ENCODE measurements around the gene INSYN2B.

INSYN2B gene

DNA sequence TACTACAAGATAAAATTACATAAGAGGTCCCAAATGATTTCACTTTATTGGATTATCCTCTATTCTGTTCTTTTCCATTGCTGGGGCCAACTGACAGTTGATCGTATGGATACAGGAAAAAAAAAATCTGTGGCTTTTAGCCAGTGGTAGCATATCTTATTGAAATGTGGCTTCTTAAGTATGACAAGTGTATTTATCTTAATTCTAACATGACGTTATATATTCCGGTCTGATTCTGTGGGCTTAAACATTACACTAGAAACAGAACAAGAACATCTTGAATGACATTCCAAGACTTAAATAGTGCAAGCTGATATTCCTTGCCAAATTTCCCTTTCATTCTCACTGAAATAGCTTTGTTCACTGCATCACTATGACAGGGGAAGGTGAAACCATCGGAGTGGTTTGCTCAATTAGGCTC is 117.9 kb downstream of the INSYN2B start:
- H3K4me2 ChIP-seq (ENCODE audit: low read length) = no peak overlapping the region
- no peaks in the 10 kb centered on the region; the same call in 1 of the 2 replicates for H3K36me3 ChIP-seq (ENCODE audit: insufficient read depth, low read length)
- H4K20me1 ChIP-seq (ENCODE audit: insufficient read depth, low read length) = no peaks in the 10 kb centered on the region
- TF ChIP-seq, protein P1, sequence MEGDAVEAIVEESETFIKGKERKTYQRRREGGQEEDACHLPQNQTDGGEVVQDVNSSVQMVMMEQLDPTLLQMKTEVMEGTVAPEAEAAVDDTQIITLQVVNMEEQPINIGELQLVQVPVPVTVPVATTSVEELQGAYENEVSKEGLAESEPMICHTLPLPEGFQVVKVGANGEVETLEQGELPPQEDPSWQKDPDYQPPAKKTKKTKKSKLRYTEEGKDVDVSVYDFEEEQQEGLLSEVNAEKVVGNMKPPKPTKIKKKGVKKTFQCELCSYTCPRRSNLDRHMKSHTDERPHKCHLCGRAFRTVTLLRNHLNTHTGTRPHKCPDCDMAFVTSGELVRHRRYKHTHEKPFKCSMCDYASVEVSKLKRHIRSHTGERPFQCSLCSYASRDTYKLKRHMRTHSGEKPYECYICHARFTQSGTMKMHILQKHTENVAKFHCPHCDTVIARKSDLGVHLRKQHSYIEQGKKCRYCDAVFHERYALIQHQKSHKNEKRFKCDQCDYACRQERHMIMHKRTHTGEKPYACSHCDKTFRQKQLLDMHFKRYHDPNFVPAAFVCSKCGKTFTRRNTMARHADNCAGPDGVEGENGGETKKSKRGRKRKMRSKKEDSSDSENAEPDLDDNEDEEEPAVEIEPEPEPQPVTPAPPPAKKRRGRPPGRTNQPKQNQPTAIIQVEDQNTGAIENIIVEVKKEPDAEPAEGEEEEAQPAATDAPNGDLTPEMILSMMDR (IDR thresholded peaks at IDR 0.05; ENCODE audit: low read length) = no peak
- TF ChIP-seq EZH2 (IDR thresholded peaks at IDR 0.05; ENCODE audit: borderline replicate concordance, low read length) = no peak
- H3K79me2 ChIP-seq (ENCODE audit: insufficient read depth, low read length) = no peaks in the 10 kb centered on the region
- H3K4me1 ChIP-seq (ENCODE audit: insufficient read depth, low read length, severe bottlenecking) = no peaks in the 10 kb centered on the region
- H3K4me3 ChIP-seq (ENCODE audit: low read depth, low read length, poor library complexity, severe bottlenecking) = no peak overlapping the region
- no peaks in the 10 kb centered on the region for H3F3A ChIP-seq (ENCODE audit: insufficient read depth, low read length)
- H3K9ac ChIP-seq (ENCODE audit: low read length) = no peak overlapping the region
- H3K9me2 ChIP-seq (ENCODE audit: low read depth, low read length) = no peaks in the 10 kb centered on the region
- no peak overlapping the region for H2AFZ ChIP-seq (ENCODE audit: low read length)
- no peak overlapping the region for H3K27ac ChIP-seq (ENCODE audit: low read depth, low read length, poor library complexity, severe bottlenecking)
- no peaks in the 10 kb centered on the region for H3K27me3 ChIP-seq (ENCODE audit: insufficient read depth, low read length)
- H3K9me3 ChIP-seq (ENCODE audit: low read length) = no peaks in the 10 kb centered on the region

DNA sequence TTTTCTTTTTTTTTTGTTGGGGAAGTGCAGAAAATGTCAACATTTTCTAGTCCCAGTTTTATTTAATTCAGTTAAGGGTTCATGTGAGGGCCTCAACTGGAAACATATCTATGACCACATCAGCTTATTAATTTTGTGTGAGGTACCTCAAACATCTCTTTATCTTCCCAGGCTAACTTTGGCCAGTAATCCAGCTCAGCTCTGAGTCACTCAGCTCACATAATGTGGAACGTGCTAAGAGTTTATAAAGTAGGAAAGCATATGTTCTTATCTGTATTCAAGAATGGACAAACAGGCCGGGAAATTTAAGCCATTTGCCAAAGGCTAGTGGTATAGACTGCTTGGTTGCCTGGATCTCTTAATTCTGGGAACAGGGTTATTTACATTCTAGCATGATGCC is 118.4 kb downstream of the INSYN2B start:
- no peaks in the 10 kb centered on the region for H3K9me3 ChIP-seq (ENCODE audit: low read length)
- TF ChIP-seq, protein P1 (IDR thresholded peaks at IDR 0.05; ENCODE audit: low read length) = no peak
- no peak for TF ChIP-seq EZH2 (IDR thresholded peaks at IDR 0.05; ENCODE audit: borderline replicate concordance, low read length)
- no peaks in the 10 kb centered on the region for H3K27me3 ChIP-seq (ENCODE audit: insufficient read depth, low read length)
- H3K9me2 ChIP-seq (ENCODE audit: low read depth, low read length) = no peaks in the 10 kb centered on the region
- H3K4me1 ChIP-seq (ENCODE audit: insufficient read depth, low read length, severe bottlenecking) = no peaks in the 10 kb centered on the region
- no peak overlapping the region for H3K4me2 ChIP-seq (ENCODE audit: low read length)
- H3K4me3 ChIP-seq (ENCODE audit: low read depth, low read length, poor library complexity, severe bottlenecking) = no peak overlapping the region
- no peaks in the 10 kb centered on the region; the same call in 1 of the 2 replicates for H3K36me3 ChIP-seq (ENCODE audit: insufficient read depth, low read length)
- no peaks in the 10 kb centered on the region for H3K79me2 ChIP-seq (ENCODE audit: insufficient read depth, low read length)
- H4K20me1 ChIP-seq (ENCODE audit: insufficient read depth, low read length) = no peaks in the 10 kb centered on the region
- no peaks in the 10 kb centered on the region for H3F3A ChIP-seq (ENCODE audit: insufficient read depth, low read length)
- no peak overlapping the region for H2AFZ ChIP-seq (ENCODE audit: low read length)
- H3K9ac ChIP-seq (ENCODE audit: low read length) = no peak overlapping the region
- H3K27ac ChIP-seq (ENCODE audit: low read depth, low read length, poor library complexity, severe bottlenecking) = no peak overlapping the region

DNA sequence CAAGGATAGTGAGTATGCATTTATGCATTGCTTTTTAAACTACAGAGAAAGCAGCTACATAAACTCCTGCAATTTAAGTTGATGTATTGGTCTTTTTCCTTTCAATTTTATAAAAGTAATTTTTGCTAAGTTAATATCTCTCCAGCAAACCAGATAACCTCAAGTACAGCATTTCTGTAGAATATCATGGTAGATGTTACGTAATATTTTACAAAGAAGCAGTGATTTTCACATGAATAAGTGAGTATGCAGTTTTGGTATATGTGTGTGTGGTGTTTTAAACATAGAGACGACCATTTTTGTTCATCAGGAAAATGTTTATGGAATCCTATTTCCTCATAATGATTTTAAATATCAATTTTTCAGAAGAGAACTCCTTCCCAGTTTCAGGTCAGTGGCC is 118.9 kb downstream of the INSYN2B start:
- no peak overlapping the region for H3K9ac ChIP-seq (ENCODE audit: low read length)
- no peak overlapping the region for H3K27ac ChIP-seq (ENCODE audit: low read depth, low read length, poor library complexity, severe bottlenecking)
- no peak overlapping the region for H2AFZ ChIP-seq (ENCODE audit: low read length)

More for the DNA sequence above, 118.9 kb downstream of the INSYN2B start:
- H3K4me3 ChIP-seq (ENCODE audit: low read depth, low read length, poor library complexity, severe bottlenecking) = no peak overlapping the region
- H3K9me2 ChIP-seq (ENCODE audit: low read depth, low read length) = no peaks in the 10 kb centered on the region
- H3K4me2 ChIP-seq (ENCODE audit: low read length) = no peak overlapping the region
- peaks cover 2% of the 10 kb centered on the region; the same call in 1 of the 2 replicates for H3K36me3 ChIP-seq (ENCODE audit: insufficient read depth, low read length)
- H3K27me3 ChIP-seq (ENCODE audit: insufficient read depth, low read length) = no peaks in the 10 kb centered on the region
- no peaks in the 10 kb centered on the region for H4K20me1 ChIP-seq (ENCODE audit: insufficient read depth, low read length)
- H3K79me2 ChIP-seq (ENCODE audit: insufficient read depth, low read length) = no peaks in the 10 kb centered on the region
- no peaks in the 10 kb centered on the region for H3K4me1 ChIP-seq (ENCODE audit: insufficient read depth, low read length, severe bottlenecking)
- no peaks in the 10 kb centered on the region for H3F3A ChIP-seq (ENCODE audit: insufficient read depth, low read length)
- TF ChIP-seq EZH2 (IDR thresholded peaks at IDR 0.05; ENCODE audit: borderline replicate concordance, low read length) = no peak
- TF ChIP-seq, protein P1 (IDR thresholded peaks at IDR 0.05; ENCODE audit: low read length) = no peak
- no peaks in the 10 kb centered on the region for H3K9me3 ChIP-seq (ENCODE audit: low read length)

All from OCI-LY1 (cell line).